ENCODE data around the gene GLT1D1.
A peak's percentile ranks its signal among the peaks of the same experiment; 100 is the strongest.

GLT1D1 gene

GRCh38 chr12:128911861-128912260 lies 58.6 kb downstream of the GLT1D1 start:
- no peak for DNase-seq (ENCODE audit: low read depth in 1 of 2, low spot score in 1 of 2)

GRCh38 chr12:128914908-128915563 lies 61.8 kb downstream of the GLT1D1 start:
- peak in 1 of 2 donors; percentile 58 for DNase-seq (ENCODE audit: low read depth in 1 of 2, low spot score in 1 of 2)

- no peak for DNase-seq (ENCODE audit: low read depth in 1 of 2, low spot score in 1 of 2)
Measured at GRCh38 chr12:128916425-128916824, 63.1 kb downstream of the GLT1D1 start.

- DNase-seq (ENCODE audit: low read depth in 1 of 2, low spot score in 1 of 2) = no peak
Measured at GRCh38 chr12:128918481-128919260, 65.4 kb downstream of the GLT1D1 start.

- DNase-seq (ENCODE audit: low read depth in 1 of 2, low spot score in 1 of 2) = no peak
Measured at GRCh38 chr12:128920468-128920867, 67.2 kb downstream of the GLT1D1 start.

- DNase-seq (ENCODE audit: low read depth in 1 of 2, low spot score in 1 of 2) = no peak
Measured at GRCh38 chr12:128928361-128928760, 75.1 kb downstream of the GLT1D1 start.

- no peak for DNase-seq (ENCODE audit: low read depth in 1 of 2, low spot score in 1 of 2)
Measured at GRCh38 chr12:128929057-128929456, 75.8 kb downstream of the GLT1D1 start.

GRCh38 chr12:128930606-128931005 lies 77.3 kb downstream of the GLT1D1 start:
- DNase-seq (ENCODE audit: low read depth in 1 of 2, low spot score in 1 of 2) = no peak

GRCh38 chr12:128932521-128932920 lies 79.2 kb downstream of the GLT1D1 start:
- DNase-seq (ENCODE audit: low read depth in 1 of 2, low spot score in 1 of 2) = no peak

- DNase-seq (ENCODE audit: low read depth in 1 of 2, low spot score in 1 of 2) = no peak
Measured at GRCh38 chr12:128933039-128933438, 79.8 kb downstream of the GLT1D1 start.

- DNase-seq (ENCODE audit: low read depth in 1 of 2, low spot score in 1 of 2) = no peak
Measured at GRCh38 chr12:128933926-128934325, 80.6 kb downstream of the GLT1D1 start.

GRCh38 chr12:128938886-128939285 lies 85.6 kb downstream of the GLT1D1 start:
- no peak for DNase-seq (ENCODE audit: low read depth in 1 of 2, low spot score in 1 of 2)

- no peak for DNase-seq (ENCODE audit: low read depth in 1 of 2, low spot score in 1 of 2)
Measured at GRCh38 chr12:128940090-128940888, 87.0 kb downstream of the GLT1D1 start.

- no peak for DNase-seq (ENCODE audit: low read depth in 1 of 2, low spot score in 1 of 2)
Measured at GRCh38 chr12:128940974-128941373, 87.7 kb downstream of the GLT1D1 start.

- no peak for DNase-seq (ENCODE audit: low read depth in 1 of 2, low spot score in 1 of 2)
Measured at GRCh38 chr12:128942960-128943477, 89.7 kb downstream of the GLT1D1 start.

- DNase-seq (ENCODE audit: low read depth in 1 of 2, low spot score in 1 of 2) = no peak
Measured at GRCh38 chr12:128944956-128945355, 91.7 kb downstream of the GLT1D1 start.

GRCh38 chr12:128947209-128947608 lies 93.9 kb downstream of the GLT1D1 start:
- no peak for DNase-seq (ENCODE audit: low read depth in 1 of 2, low spot score in 1 of 2)

- no peak for DNase-seq (ENCODE audit: low read depth in 1 of 2, low spot score in 1 of 2)
Measured at GRCh38 chr12:128949086-128949485, 95.8 kb downstream of the GLT1D1 start.

- no peak for DNase-seq (ENCODE audit: low read depth in 1 of 2, low spot score in 1 of 2)
Measured at GRCh38 chr12:128951448-128951847, 98.2 kb downstream of the GLT1D1 start.

GRCh38 chr12:128956755-128957154 lies 103.5 kb downstream of the GLT1D1 start:
- DNase-seq (ENCODE audit: low read depth in 1 of 2, low spot score in 1 of 2) = no peak

GRCh38 chr12:128959901-128960300 lies 106.6 kb downstream of the GLT1D1 start:
- no peak for DNase-seq (ENCODE audit: low read depth in 1 of 2, low spot score in 1 of 2)
